VCaP (cell line): ENCODE data around the gene IQCM.

Source experiments
- H3K27ac ChIP-seq: fragments of 450-650 bp; 2 replicates; pipeline ENCODE4 v1.5.1; 2017
- CTCF ChIP-seq: fragments of 450-650 bp; conservative IDR thresholded peaks from 2 replicates; pipeline ENCODE4 v1.5.1; 2017; ENCODE audit warnings: mild to moderate bottlenecking, moderate library complexity

Gene IQCM

DNA sequence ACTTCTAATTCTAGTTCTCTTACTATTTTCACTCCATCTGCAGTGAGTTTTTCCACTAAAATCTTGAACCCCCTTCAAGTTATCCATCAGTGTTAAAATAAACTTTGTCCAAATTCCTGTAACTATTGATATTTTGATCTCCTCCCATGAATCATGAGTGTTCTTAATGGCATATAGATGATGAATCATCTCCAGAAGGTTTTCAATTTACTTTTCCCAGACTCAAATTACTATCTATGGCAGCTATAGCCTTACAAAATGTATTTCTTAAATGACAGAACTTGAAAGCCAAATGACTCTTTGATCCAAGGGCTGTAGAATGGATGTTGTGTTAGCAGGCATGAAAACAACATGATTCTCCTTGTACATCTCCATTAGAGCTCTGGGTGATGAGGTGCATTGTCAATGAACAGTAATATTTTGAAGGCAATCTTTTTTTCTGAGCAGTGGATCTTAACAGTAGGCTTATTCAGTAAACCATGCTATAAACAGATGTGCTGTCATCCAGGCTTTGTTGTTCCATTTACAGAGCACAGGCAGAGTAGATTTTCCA, 16.1 kb upstream of the IQCM start:
- no peak overlapping the region for H3K27ac ChIP-seq
- no peak for TF ChIP-seq CTCF

- H3K27ac ChIP-seq = no peak overlapping the region
These were observed 15.2 kb upstream of the IQCM start for GRCh38 chr4:149830823-149831222.

GRCh38 chr4:149825336-149825735, 9.7 kb upstream of the IQCM start:
- TF ChIP-seq CTCF = no peak
- no peak overlapping the region for H3K27ac ChIP-seq

More at GRCh38 chr4:149830823-149831222, 15.2 kb upstream of the IQCM start:
- no peak for TF ChIP-seq CTCF

- TF ChIP-seq CTCF = no peak
- H3K27ac ChIP-seq = no peak overlapping the region
These were observed 8.2 kb upstream of the IQCM start for GRCh38 chr4:149823769-149824221.

DNA sequence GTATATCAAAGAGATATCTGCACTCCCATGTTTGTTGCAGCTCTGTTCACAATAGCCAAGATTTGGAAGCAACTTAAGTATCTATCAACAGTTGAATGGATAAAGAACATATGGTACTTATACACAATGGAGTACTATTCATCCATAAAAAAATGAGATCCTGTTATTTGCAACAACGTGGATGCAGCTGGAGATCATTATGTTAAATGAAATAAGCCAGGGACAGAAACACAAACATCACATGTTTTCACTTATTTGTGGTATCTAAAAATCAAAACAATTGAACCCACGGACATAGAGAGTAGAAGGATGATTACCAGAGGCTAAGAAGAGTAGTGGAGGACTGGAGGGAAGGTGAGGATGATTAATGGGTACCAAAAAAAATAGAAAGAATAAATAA, 14.2 kb downstream of the IQCM start:
- TF ChIP-seq CTCF = no peak
- H3K27ac ChIP-seq = no peak overlapping the region

GRCh38 chr4:149799546-149799945, 16.1 kb downstream of the IQCM start:
- TF ChIP-seq CTCF = no peak
- H3K27ac ChIP-seq = no peak overlapping the region

DNA sequence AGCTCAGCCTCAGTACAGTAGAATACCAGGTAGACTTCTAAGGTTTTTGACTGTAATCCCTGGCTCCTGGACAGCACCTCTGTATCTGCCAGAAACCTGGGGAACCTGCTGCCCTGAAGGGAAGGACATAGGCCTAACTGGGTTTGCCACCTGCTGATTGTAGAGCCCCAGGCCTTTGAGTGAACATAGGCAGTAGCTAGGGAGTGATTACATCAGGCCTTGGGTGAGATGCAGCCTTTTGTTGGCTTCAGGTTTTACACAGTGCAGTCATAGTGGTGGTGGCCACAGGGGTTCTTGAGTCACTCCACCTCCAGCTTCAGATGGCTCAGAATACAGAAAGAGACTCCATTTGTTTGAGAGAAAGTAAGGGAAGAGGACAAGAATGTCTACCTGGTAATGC, 19.3 kb downstream of the IQCM start:
- TF ChIP-seq CTCF = no peak
- H3K27ac ChIP-seq = no peak overlapping the region
